SK-N-SH (cell line): ENCODE data around the gene P3H2. TPM values are rescaled to one million over a fixed set of nuclear protein-coding genes. Genes with fewer than 3 reads are reported as not detected.

Experiments
- CTCF ChIA-PET: fragments of 300-600, 350-600 bp; formaldehyde crosslinking; extraction: SDS; loops from one replicate; lab custom pipeline; 2021; lab: Yijun Ruan, JAX
- POLR2A ChIA-PET: fragments of 350-600 bp; sonication (Branson Sonifier 250); formaldehyde crosslinking; extraction: SDS; loops from one replicate; lab custom pipeline; 2020; ENCODE audit warnings: antibody characterized with exemption, inconsistent platforms; lab: Yijun Ruan, JAX
- DNase-seq: peaks from one replicate; pipeline ENCODE4 v3.0.0; 2012
- H2AFZ ChIP-seq: fragments of 200-600 bp; sonication (generic); 2 replicates; pipeline ENCODE4 v1.8.1; 2016; ENCODE audit warnings: antibody characterized with exemption, mild to moderate bottlenecking, low read depth
- H3F3A ChIP-seq: fragments of 200-600 bp; sonication (generic); replicated peaks from 2 replicates; pipeline ENCODE3; 2016; ENCODE audit warnings: antibody characterized with exemption, mild to moderate bottlenecking; ENCODE audit not compliant: insufficient read depth
- H3K27ac ChIP-seq, 2 experiments: fragments of 200-500 bp in 1 of 2; fragments of 200-600 bp in 1 of 2; sonication (Bioruptor generic) in 1 of 2; sonication (generic), shearing (Covaris generic) in 1 of 2; 2 replicates each; pipeline versions ENCODE4 v1.5.1 to v1.6.1; 2014 to 2016; ENCODE audit warnings: low read depth in 2 of 2, inconsistent platforms in 1 of 2, low read length in 1 of 2, mild to moderate bottlenecking in 1 of 2, mixed read lengths in 1 of 2
- H3K27me3 ChIP-seq: fragments of 200-600 bp; sonication (generic), shearing (Covaris generic); 2 replicates; pipeline ENCODE4 v1.6.1; 2016; ENCODE audit warnings: mixed run types; ENCODE audit not compliant: insufficient read depth
- H3K36me3 ChIP-seq, 2 experiments: fragments of 200-500 bp in 1 of 2; fragments of 200-600 bp in 1 of 2; sonication (Bioruptor generic) in 1 of 2; sonication (generic) in 1 of 2; replicated peaks in 1 of 2; 2 replicates each; pipeline versions ENCODE3 to v1.5.1; 2014 to 2016; ENCODE audit warnings: low read length in 1 of 2, mild to moderate bottlenecking in 1 of 2; ENCODE audit not compliant: insufficient read depth in 2 of 2, control insufficient read depth in 1 of 2
- H3K4me1 ChIP-seq, 2 experiments: fragments of 200-500 bp in 1 of 2; fragments of 200-600 bp in 1 of 2; sonication (Bioruptor generic) in 1 of 2; sonication (generic), shearing (Covaris generic) in 1 of 2; 2 replicates each; pipeline versions ENCODE4 v1.5.1 to v1.6.1; 2014 to 2016; ENCODE audit warnings: low read depth in 1 of 2, low read length in 1 of 2, mixed run types in 1 of 2; ENCODE audit not compliant: insufficient read depth in 2 of 2, control insufficient read depth in 1 of 2
- H3K4me2 ChIP-seq: fragments of 200-600 bp; sonication (generic), shearing (Covaris generic); 2 replicates; pipeline ENCODE4 v1.6.1; 2017; ENCODE audit warnings: mixed run types
- H3K4me3 ChIP-seq, 2 experiments: fragments of 200-500 bp in 1 of 2; fragments of 200-600 bp in 1 of 2; sonication (Bioruptor generic) in 1 of 2; sonication (generic), shearing (Covaris generic) in 1 of 2; 2 replicates each; pipeline versions ENCODE4 v1.5.1 to v1.8.1; 2014 to 2016; ENCODE audit warnings: low read depth in 2 of 2, inconsistent platforms in 1 of 2, low read length in 1 of 2, mild to moderate bottlenecking in 1 of 2, mixed read lengths in 1 of 2, moderate library complexity in 1 of 2
- H3K79me2 ChIP-seq: fragments of 200-600 bp; sonication (generic); 2 replicates; pipeline ENCODE4 v1.8.1; 2017; ENCODE audit warnings: mild to moderate bottlenecking; ENCODE audit not compliant: insufficient read depth
- H3K9ac ChIP-seq: fragments of 200-600 bp; sonication (generic); 2 replicates; pipeline ENCODE4 v1.6.1; 2017; ENCODE audit warnings: mixed run types
- H3K9me2 ChIP-seq: fragments of 200-600 bp; sonication (generic); 2 replicates; pipeline ENCODE4 v1.6.1; 2017; ENCODE audit warnings: mixed run types
- H3K9me3 ChIP-seq: fragments of 200-600 bp; sonication (generic); 2 replicates; pipeline ENCODE4 v1.6.1; 2017; ENCODE audit warnings: mixed run types, mild to moderate bottlenecking, moderate library complexity
- H4K20me1 ChIP-seq: fragments of 200-600 bp; sonication (generic); 2 replicates; pipeline ENCODE4 v1.6.1; 2017; ENCODE audit warnings: mild to moderate bottlenecking, mixed run types; ENCODE audit not compliant: insufficient read depth
- CTCF ChIP-seq: fragments of 200-600 bp; sonication (generic); IDR thresholded peaks from 2 replicates; pipeline ENCODE4 v1.6.1; 2017; ENCODE audit warnings: antibody characterized with exemption, mild to moderate bottlenecking, moderate library complexity
- EP300 ChIP-seq, 2 experiments: IDR thresholded peaks; 2 replicates each; pipeline versions ENCODE4 v1.4.0 to v1.6.1; 2012; ENCODE audit warnings: borderline replicate concordance in 1 of 2, low read depth in 1 of 2, low read length in 1 of 2
- FOXJ3 ChIP-seq: sonication (generic); formaldehyde crosslinking; IDR thresholded peaks from 2 replicates; pipeline ENCODE4 v1.5.1; 2020; ENCODE audit warnings: mild to moderate bottlenecking, missing genetic modification reagents
- JUND ChIP-seq: IDR thresholded peaks from 2 replicates; pipeline ENCODE4 v1.4.0; 2012
- MAX ChIP-seq: IDR thresholded peaks from 2 replicates; pipeline ENCODE4 v1.4.0; 2012; ENCODE audit warnings: low read depth
- MXI1 ChIP-seq: IDR thresholded peaks from 2 replicates; pipeline ENCODE4 v1.6.1; 2012; ENCODE audit warnings: mild to moderate bottlenecking, low read depth, low read length, improper control_type of control experiment
- NFIC ChIP-seq: IDR thresholded peaks from 2 replicates; pipeline ENCODE4 v1.4.0; 2012; ENCODE audit warnings: borderline replicate concordance
- RAD21 ChIP-seq: IDR thresholded peaks from 2 replicates; pipeline ENCODE4 v1.6.1; 2012; ENCODE audit warnings: mild to moderate bottlenecking, low read length
- SMC3 ChIP-seq: IDR thresholded peaks from 2 replicates; pipeline ENCODE4 v1.6.1; 2012; ENCODE audit warnings: low read depth, low read length, improper control_type of control experiment
- TCF12 ChIP-seq: IDR thresholded peaks from 2 replicates; pipeline ENCODE4 v1.4.0; 2012
- USF2 ChIP-seq: fragments of 150-350 bp; IDR thresholded peaks from 2 replicates; pipeline ENCODE4 v1.6.1; 2017; ENCODE audit warnings: antibody characterized with exemption, low read length, low read depth, borderline replicate concordance
- WGBS: methylation state at CpG from one replicate; pipeline ENCODE4 v1.1.6; 2017; ENCODE audit warnings: low lambda C conversion rate; 5-methylcytosine and 5-hydroxymethylcytosine counted together
- polyA plus RNA-seq, 3 experiments: library from polyadenylated mRNA; depleted of rRNA; stranded (reverse); fragments of >200 nt; gene quantifications; 2 replicates each; pipeline ENCODE4 v1.2.3, GENCODE V29; 2012

P3H2 gene, protein sequence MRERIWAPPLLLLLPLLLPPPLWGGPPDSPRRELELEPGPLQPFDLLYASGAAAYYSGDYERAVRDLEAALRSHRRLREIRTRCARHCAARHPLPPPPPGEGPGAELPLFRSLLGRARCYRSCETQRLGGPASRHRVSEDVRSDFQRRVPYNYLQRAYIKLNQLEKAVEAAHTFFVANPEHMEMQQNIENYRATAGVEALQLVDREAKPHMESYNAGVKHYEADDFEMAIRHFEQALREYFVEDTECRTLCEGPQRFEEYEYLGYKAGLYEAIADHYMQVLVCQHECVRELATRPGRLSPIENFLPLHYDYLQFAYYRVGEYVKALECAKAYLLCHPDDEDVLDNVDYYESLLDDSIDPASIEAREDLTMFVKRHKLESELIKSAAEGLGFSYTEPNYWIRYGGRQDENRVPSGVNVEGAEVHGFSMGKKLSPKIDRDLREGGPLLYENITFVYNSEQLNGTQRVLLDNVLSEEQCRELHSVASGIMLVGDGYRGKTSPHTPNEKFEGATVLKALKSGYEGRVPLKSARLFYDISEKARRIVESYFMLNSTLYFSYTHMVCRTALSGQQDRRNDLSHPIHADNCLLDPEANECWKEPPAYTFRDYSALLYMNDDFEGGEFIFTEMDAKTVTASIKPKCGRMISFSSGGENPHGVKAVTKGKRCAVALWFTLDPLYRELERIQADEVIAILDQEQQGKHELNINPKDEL
- polyA plus RNA-seq (2012; rRNA removed), result 2.8 and 3.3 TPM in 2 replicates
- 3.9 and 5.2 TPM in 2 replicates for polyA plus RNA-seq (2012; cell fraction: cytosol; rRNA removed)
- 1.7 and 3.5 TPM in 2 replicates for polyA plus RNA-seq (2012; cell fraction: nucleus; rRNA removed)

DNA sequence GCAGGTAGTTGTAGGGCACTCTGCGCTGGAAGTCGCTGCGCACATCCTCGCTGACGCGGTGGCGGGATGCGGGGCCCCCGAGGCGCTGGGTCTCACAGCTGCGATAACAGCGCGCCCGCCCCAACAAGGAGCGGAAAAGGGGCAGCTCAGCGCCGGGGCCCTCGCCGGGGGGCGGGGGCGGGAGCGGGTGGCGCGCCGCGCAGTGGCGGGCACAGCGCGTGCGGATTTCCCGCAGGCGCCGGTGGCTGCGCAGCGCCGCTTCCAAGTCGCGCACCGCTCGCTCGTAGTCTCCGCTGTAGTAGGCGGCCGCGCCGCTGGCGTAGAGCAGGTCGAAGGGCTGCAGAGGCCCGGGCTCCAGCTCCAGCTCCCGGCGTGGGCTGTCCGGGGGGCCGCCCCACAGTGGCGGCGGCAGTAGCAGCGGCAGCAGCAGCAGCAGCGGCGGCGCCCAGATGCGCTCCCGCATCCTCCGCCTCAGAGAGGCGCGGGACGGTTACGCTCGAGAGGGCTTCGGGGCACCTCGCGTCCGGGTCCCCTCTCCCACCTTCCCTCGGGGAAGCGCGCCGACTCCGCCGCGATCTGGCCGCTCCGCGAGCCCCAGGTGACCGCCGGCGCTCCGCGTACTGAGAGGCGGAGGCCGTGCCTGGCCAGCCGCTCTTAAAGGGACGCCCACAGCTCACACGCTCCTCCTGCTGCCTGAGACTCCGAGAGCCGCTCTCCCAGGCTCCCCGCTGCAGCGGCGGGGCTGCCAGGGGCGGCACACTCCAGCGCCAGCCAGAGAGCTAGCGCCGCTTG is at the start of gene P3H2:
P3H2 (minus strand) TSS at position 629 of the 792 bp plus-strand sequence; CDS start at position 463, 166 bp downstream.
- H3F3A ChIP-seq, result peaks cover 7% of the 10 kb centered on the region
- POLR2A ChIA-PET, result no interaction called here
- DNase-seq, result peak; percentile 88
- H3K9me3 ChIP-seq, result no peaks in the 10 kb centered on the region
- no peaks in the 10 kb centered on the region for H3K79me2 ChIP-seq
- 0% methylated on average over 7 of the region's 100 CpGs for WGBS
- peak within 1 kb of the TSS; percentile 64 for H3K9ac ChIP-seq
- peaks cover 0 to 10% of the 10 kb centered on the region in 2 experiments; a peak in 1 of 4 replicates for H3K4me1 ChIP-seq
- CTCF ChIA-PET, result interaction anchor here (0.6 to 1.3 kb wide), 10 partner anchors 13 to 153 kb away, joined by 3 to 6 read pairs (median 3); no protein-coding TSS in a partner anchor
- H3K36me3 ChIP-seq, result no peaks in the 10 kb centered on the region
- no peaks in the 10 kb centered on the region for H4K20me1 ChIP-seq
- peak within 1 kb of the TSS in 1 of 2 experiments; percentile 24; a peak in 1 of 4 replicates for H3K27ac ChIP-seq
- peak within 1 kb of the TSS; percentile 82; the same call in 1 of the 2 replicates for H2AFZ ChIP-seq
- peak within 1 kb of the TSS; percentile 90 for H3K4me2 ChIP-seq
- peaks cover 12% of the 10 kb centered on the region; the same call in 1 of the 2 replicates for H3K27me3 ChIP-seq
- peak within 1 kb of the TSS; percentile 61 to 70 for H3K4me3 ChIP-seq
- peak; percentile 52 for TF ChIP-seq CTCF
- TF ChIP-seq RAD21, result peak; percentile 55
- peak; percentile 62 for TF ChIP-seq SMC3
- TF ChIP-seq TCF12, result no peak
- TF ChIP-seq MAX, result peak; percentile 63
- peak; percentile 21; the same call in 1 of the 2 replicates for TF ChIP-seq MXI1
- TF ChIP-seq EP300 (IDR thresholded peaks at IDR 0.05; ENCODE audit: borderline replicate concordance in 1 of 2, low read depth in 1 of 2, low read length in 1 of 2), result peak in 1 of 2 experiments; percentile 35; a peak in 1 of 4 replicates
- no peak for TF ChIP-seq JUND
- H3K9me2 ChIP-seq, result no peaks in the 10 kb centered on the region

GRCh38 chr3:190169877-190170276 is 49.2 kb upstream of the P3H2 start:
- POLR2A ChIA-PET, result no interaction called here

More at GRCh38 chr3:190169877-190170276, 49.2 kb upstream of the P3H2 start:
- H4K20me1 ChIP-seq, result no peaks in the 10 kb centered on the region
- 0 out of 2 replicates have a peak, but pooled peaks cover 3% of the 10 kb centered on the region for H3K27me3 ChIP-seq
- no peaks in the 10 kb centered on the region for H3K9me3 ChIP-seq
- CTCF ChIA-PET, result no interaction called here
- H3K4me2 ChIP-seq, result no peak overlapping the region
- no peaks in the 10 kb centered on the region for H3K79me2 ChIP-seq
- no peak overlapping the region for H3K4me3 ChIP-seq
- no peak for DNase-seq
- no peaks in the 10 kb centered on the region for H3K36me3 ChIP-seq
- no peaks in the 10 kb centered on the region for H3F3A ChIP-seq
- H3K9me2 ChIP-seq, result no peaks in the 10 kb centered on the region
- WGBS, result 50% methylated on average over 2 of the region's 2 CpGs
- H2AFZ ChIP-seq, result no peak overlapping the region
- no peak overlapping the region for H3K27ac ChIP-seq
- H3K4me1 ChIP-seq, result no peaks in the 10 kb centered on the region; a peak in 1 of 4 replicates
- TF ChIP-seq USF2, result no peak
- TF ChIP-seq CTCF, result no peak
- TF ChIP-seq MAX, result no peak
- TF ChIP-seq NFIC, result no peak
- TF ChIP-seq FOXJ3, result no peak
- TF ChIP-seq, all 33 proteins: peak for 0
- H3K9ac ChIP-seq, result no peak overlapping the region
